GM21529 (cell line): Measurements from ENCODE around the gene FAM240A.
"Not testable (repeated sequence)": the region's sequence is repeated elsewhere in the genome, so short reads cannot be mapped to it uniquely, and the experiment has no call there.

Experiments used
- ATAC-seq: cut with Tn5 transposase; IDR thresholded peaks from one replicate; pipeline ENCODE4 v1.9.1; 2021; ENCODE audit not compliant: unreplicated experiment

Gene FAM240A

DNA sequence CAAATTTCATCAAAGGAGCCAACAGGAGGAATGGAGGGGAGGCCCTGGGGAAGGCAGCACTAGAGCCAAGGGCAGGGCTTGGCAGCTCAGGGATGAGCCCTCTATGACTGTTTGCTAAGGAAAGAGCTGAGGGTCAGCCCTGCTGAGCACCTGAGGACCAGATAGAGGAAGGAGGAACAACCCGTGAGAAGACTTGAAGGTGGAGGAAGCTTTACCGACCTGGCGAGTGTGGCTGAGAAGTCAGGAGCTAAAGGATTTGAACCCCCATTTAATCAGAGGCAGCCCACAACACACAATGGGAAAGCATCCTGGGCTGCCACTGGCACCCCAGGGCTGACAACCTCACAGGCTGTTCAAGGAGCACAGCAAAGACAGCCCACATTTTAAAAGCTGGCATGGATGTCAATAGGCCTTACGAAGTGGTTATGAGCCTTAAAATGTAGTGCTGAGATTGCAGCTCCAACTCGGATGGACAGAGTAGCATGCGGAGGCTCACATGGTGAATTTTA, 25.5 kb upstream of the FAM240A start:
- ATAC-seq, result no peak

DNA sequence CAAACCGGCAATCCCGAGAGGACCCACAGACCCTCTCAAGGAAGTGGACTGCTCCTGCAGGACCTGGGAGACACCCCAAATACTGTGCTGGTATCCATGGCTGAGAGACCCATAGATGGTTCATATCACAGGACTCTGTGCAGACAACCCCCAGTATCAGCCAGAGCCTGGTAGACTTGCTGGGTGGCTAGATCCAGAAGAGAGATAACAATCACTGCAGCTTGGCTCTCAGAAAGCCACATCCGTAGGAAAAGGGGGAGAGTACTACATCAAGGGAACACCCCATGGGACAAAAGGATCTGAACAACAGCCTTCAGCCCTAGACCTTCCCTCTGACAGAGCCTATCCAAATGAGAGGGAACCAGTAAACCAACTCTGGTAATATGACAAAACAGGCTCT, 25.1 kb upstream of the FAM240A start:
- ATAC-seq, result not testable (repeated sequence)

DNA sequence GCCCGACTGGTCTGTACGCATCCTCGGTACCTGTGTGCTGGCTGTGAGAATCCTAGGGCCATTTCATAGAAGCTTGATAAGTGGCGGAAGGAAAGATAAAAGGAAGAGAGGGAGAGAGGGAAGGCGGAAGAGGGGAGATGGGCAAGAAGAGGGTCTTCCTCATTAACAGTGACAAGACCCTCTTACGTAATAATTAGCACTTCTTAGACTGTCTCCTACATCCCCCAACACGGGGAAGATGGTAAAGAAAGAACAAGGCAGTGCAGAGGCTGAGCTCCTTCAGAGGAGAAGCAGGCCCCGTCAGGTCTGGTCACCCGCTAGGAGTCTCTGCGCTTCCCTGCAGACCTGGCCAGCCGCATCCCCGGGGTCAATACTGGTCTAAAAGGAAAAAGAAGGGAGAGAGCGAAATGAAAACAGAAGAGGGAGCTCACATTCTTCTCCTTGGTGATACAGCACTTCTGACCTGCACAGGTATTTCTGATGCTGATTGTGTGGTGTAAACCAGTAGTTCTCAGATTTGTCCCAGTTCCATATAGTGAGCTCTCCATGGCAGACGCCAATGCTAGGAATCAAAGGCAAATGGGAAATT, 19.0 kb upstream of the FAM240A start:
- ATAC-seq, result no peak

DNA sequence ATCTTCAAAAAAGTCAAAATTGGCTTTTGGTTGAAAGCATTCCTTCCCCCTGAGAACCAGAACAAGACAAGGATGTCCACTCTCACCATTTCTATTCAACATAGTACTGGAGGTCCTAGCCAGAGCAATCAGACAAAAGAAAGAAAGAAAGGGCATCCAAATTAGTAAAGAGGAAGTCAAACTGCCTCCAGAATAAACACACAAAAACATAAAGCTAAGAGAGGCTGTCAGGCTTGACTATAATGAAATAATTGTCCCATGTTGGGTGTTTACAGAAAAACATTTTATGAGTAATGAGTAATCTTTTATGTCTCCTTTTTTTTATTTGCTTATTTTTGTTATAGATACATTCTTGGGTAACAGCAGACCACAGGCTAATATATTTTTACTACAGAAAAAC, 18.3 kb upstream of the FAM240A start:
- ATAC-seq, result no peak

DNA sequence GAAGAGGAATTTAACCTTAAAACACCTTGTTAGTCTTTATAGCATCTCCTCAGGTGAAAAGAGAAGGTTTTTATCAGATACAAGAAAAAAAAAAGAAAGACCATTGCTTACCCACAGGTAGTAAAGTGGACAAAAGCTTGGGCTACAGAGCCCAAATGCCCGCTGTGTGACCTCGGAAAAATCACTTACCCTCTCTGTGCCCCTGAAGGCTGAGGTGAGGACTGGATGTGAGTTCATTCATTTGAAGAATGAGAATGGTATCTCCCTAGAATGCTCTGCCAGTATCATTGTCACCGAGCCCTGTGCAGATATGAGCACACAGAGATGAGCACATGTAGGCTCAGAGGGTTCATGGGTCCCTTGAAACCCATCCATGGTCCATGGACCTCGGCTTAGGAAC, 17.6 kb upstream of the FAM240A start:
- no peak for ATAC-seq

DNA sequence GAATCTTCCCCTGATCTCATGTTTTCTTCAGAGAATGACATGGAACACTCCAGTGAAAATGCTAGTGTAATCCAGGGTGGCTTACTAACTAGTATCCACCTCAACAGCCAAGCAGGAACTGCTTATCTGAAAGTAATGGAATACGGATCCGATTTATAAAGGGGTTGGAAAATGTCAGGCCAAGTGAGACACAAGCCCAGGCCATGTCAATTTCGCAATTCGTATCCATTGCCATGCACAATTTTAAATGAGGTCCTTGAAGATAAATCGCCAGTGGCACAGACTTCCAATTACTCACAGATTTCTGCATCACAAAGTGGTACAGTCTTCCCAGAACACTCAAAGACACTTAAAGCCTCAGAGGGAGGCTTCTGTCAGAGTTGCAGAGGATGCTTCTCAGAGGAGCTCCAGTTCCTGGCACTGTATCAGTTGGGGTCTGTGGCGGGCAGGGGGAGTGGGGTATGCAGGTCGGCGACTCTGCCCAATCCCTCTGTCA, 16.5 kb upstream of the FAM240A start:
- no peak for ATAC-seq

DNA sequence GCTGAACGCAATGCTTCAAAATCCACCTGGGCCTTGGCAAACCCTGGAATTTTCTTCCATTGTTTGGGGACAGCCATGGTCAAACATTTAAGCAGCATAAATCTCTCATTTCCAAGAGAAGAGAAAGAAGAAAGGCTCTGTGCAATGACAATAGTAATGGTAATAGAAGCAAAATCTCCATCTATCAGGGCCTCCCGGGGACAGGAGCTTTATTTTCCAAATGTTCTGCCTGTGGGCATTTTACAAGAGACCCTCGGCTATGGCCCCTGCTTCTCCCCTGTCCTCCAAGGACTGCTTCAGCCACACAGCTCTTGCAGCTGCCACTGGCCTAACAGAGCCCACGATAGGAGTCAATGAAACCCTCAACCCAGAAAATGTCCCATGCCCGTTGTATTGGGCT, 12.7 kb upstream of the FAM240A start:
- ATAC-seq, result no peak

DNA sequence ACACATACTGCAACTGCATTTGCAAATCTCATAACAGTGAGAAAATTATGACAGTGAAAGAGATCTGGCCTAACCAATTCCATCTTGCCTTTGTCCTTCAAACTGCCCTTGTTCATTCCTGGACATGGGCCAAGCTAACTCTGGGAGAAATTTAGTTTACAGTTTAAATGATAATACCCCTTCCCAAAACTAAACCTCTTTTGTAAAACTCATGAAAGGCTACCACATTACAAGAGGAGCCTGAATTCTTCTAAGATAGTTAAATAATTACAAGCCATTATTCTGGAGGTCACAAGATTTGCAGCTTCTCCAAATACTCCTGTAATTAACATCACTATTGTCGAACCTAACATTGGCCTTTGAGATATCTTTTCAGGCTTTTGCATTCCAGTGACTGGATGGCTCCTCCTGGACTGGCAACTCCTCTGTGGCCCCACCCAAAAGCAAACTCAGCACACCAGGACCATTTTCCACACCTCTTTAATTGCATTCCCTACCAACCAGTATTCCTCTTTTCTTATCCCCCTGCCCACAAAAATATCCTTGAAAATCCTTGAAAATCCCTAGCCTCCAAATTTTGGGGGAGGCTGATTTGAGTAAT, 8.8 kb upstream of the FAM240A start:
- ATAC-seq, result no peak

DNA sequence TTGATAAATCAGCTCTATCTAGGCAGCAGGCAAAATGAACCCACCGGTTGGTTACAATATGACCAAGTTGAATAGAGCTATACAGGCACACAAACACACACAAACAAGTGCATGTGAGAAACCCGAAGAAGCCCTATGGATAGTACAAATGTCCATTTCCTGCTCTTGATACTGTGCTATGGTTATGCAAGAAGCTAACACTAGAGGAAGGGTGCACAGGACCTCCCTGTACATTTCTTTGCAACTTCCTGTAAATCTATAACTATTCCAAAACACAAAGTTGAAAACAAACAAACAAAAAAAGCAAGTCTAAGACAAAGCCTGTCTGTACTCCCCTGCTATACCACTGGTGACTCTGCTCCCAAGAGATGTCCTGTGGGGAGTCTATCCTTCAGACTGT, 8.2 kb upstream of the FAM240A start:
- no peak for ATAC-seq

DNA sequence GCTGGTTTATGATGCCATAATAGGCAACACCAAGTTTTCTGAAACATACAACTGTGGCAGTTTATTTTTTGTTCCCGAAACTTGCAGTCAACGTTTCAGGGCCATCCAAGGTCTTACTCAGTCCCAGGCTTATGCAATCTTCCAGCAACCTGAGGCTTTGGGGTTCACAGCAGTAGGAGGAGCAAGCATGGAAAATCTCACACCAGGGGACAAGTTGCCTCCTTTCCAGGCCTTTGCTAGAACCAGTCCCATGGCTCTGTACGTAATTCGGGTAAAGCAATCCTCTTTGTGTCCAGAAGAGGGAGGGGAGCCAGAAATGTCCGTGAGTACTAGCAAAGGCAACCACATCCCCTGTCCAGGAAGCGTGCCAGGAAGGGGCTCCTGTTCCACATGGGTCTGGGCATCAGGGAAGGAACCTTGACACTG, 4.7 kb upstream of the FAM240A start:
- ATAC-seq, result no peak

DNA sequence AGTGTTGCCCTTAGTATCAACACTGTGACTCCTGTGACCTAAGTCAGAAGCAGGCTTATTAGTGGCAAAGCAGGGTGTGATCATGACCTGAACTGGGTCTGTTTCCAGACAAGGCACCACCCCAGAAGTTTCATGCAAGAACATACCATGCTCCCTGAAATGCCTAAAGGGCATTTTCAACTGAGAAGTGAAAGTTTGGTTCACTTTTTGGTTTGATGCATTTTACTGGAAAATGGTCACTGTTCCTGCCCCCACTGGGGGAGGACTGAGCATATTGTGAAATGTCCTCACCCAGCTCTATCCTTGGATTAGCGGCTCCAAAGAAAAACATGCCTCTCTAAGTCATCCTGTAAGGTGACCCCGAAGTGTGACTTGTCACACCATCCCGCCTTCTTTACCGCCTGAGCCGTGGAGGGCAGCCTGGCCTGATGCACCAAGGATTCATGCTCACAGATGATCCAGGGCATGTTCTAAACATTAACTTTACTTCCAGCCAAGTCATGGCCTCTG, 3.1 kb upstream of the FAM240A start:
- ATAC-seq, result no peak

DNA sequence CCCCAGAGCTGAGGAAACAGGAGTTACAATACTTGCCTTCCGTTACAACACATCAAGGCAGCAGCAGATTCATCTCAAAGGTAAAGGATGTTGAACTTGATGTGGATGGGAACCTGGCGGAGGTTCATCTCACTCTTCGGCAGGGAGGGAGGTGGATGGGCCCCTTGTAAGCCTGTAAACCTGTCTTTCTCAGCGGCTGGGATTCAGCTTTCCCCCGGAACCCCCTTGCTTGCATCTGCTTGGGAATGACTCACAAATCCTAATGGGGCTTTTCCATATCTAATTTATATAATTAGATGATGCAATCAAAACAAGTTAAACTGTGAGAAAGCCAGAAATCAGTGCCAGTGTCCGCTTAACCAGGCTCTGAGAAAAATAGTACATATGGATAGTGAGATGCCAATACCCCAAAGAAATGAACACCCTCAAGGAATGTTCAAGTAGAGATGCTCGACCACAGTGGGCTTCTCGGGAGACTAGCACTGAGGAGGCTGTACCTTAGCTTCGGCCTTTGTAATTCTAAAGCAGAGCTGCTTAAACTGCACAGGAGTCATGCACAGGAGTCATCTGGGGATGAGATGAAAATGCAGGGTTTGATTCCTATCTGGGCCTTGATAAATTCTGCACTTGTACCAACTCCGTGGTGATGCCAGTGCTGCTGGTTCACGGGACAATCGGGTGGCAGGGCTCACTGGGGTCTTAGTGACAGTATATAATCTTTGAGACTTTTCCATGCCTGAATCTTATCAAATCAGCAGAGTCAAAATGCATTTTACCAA, 2.2 kb upstream of the FAM240A start:
- no peak for ATAC-seq

DNA sequence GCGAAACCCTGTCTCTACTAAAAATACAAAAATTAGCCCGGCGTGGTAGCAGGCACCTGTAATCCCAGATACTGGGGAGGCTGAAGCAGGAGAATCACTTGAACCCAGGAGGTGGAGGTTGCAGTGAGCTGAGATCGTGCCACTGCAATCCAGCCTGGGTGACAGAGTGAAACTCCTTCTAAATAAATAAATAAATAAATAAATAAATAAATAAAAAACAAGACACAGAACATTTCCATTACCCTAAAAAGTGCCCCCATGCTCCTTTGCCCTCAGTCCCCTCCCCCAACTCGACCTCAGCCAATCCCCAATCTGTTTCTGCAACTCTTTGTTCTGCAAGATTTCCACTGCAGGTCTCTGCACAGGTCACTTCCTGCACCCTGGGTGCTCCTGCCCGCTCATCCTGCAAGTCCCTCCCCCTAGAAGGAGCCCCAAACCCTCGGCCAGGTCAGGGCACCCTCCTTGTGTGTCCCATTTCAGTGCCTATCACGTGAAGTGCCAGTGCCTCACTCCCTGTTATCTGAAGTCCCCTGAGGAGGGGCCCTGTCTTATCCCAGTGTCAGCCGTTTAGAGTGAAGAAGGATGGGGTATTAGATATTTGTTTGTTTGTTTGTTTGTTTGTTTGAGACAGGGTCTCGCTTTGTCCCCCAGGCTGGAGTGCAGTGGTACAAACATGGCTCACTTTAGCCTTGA, 1.1 kb downstream of the FAM240A start:
- no peak for ATAC-seq

DNA sequence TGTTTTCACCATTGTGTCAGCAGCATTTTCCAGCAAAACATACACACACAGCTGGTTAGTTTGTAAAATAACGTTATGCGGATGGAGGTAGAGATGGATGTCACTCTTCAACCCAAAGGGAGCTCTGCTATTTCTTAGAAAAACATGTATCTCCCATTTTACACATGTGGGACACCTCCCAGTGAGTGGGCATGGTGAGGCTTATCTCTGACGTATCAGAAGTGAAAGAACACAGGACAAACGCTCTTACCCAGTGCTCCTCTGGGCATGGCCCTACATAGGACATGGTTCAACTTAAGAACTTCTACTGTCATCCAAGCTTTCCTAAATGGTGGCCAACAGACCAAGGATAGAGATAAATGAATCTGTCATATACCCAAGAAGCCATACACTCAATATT, 2.1 kb downstream of the FAM240A start:
- ATAC-seq, result no peak

DNA sequence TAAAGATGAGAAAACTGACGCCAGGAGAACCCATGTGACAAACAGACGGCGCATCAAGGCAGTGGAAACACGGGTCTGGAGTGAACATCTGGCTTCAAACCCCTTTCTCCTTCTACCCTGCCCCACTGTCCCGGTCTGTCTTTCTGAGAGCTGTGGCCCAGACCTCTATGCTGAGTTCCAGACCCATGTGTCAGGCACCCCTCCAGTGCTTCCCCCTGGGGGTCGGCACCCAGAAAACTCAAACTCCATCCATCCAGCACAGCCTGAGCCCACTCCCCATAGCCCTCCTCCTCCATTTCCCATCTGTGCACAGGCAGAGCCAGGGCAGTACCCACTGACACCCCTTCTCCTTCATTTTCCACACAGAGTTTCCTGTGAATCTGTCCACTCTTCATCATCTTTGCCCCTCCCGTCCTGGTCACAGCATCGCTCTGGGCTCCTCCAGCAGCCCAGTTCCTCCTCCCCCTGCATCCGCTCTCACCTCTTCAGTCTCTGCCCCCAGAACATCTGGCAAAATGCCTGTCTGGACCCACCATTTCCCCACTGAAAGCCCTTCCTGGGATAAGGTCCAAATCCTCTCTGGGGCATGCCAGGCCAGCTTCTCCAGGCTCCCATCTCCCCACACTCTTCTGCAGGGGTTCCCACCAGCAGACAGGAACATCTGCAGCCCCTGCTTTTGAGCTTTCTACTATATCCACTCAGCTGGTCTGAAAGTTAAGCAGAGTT, 2.9 kb downstream of the FAM240A start:
- no peak for ATAC-seq

DNA sequence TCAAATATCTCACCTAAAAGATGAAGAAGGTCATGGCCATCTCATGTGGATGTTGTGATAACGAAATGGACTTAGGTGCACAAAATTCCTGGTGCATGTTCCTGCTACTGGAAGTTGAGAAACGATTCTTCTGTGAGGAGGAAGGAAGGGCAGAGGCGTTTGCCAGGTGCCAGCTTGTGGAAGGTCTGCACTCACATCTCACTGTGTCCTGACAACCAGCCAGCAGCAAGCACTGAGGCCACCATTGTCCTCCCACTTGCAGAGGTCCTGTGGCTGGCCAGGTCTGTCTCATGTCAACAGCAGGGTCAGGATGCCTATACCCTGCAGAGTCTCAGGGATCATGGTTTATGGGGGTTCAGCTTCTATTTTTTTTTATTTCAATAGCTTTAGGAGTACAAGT, 3.7 kb downstream of the FAM240A start:
- ATAC-seq, result no peak

DNA sequence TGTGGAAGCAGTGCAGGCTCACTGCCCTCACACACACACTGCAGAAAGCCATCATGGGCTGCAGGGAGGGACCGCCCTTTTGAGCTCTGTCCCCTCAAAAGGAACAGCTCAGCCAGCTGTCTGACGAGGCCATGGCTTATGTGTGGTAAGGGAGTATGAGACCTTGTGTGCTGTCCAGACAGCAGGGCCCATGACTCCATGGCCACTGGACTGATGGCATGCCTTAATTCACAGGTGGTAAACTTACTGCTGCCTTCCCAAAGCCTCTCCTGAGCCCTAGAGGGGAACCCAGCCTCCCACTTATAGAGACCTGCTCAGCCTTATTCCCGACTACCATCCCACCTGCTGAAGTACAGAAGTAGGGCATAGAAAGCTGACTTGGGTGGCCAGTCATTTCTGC, 5.6 kb downstream of the FAM240A start:
- ATAC-seq, result no peak

DNA sequence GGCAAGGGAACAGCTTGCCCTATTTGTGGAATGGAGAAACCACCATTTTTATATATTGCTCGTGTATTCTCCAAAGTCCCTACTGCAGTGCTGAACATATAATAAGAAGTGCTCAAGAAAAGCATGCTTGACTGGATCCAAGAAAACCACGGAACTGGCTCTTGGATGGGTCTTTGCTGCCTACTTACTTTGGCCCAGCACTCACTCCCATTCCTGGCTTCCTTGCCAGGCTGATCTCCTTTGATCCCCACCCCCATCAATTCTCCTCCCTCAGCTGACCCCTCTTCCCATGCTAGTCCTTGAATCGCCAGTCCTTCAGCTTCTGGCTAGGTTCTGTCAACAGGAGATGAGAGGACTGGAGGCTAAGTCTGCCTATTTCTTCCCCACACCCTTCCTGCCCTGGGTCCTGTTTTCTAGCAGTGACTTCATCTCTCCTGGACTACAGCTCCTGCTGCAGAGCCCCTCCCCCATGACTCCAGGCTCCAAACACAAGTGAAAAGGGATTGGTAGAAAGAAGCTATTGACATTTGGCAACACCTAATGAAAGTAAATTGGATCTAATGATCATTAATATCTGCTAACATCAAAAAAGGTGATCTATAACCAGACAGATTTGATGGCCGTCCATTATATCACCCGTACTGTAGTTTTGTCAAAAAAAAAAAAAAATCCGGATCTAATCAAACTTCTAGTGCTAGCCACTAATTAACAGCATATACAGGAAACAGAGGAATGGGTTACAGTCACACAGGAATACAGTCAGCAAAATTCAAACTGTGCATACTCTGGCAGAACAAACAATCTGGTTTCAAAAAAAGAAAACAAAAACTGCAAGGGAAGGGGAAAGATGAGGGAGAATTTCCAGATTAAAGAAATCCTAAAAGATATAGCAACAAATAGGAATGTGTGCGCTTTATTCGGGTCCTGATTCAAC, 7.8 kb downstream of the FAM240A start:
- no peak for ATAC-seq

DNA sequence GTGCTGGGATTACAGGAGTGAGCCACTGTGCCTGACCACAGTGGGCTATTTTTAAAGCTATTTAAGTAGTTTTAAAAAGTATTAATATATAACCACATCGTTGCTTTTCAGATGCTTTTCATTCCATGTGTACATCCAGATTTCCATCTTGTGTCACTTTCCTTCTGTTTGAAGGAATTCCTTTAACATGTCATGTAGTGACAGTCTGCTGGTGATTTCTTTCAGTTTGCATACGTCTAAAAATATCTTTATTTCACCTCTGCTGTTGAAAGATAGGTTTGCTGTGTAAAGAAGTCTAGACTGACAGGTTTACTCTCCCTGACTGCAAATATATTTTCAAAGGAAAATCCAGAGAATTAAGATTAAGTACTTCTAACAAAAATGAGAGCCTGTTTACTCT, 12.2 kb downstream of the FAM240A start:
- ATAC-seq, result no peak
